K562 (cell line): ENCODE data around the gene CFL1. TPM values are rescaled to one million over a fixed set of nuclear protein-coding genes. Genes with fewer than 3 reads are reported as not detected.

Source experiments
- ATAC-seq: fragments of 200-7000 bp; cut with Tn5 transposase; 3 replicates; pipeline ENCODE4 v1.9.1; 2020; ENCODE audit warnings: moderate library complexity
- BruUV-seq: library from RNA; stranded (reverse); fragments of 400-500 nt; replicated peaks from 2 replicates; lab custom pipeline; 2021; lab: Mats Ljungman, UMichigan
- CTCF ChIA-PET: fragments of 300-600 bp; formaldehyde crosslinking; extraction: SDS; loops from one replicate; lab custom pipeline; 2021; ENCODE audit warnings: low intra/inter-chr PET ratio; lab: Yijun Ruan, JAX
- POLR2A ChIA-PET: fragments of 300-600, 350-650 bp; sonication (Branson Sonifier 250); formaldehyde crosslinking; extraction: SDS; loops from one replicate; lab custom pipeline; 2021; ENCODE audit warnings: antibody characterized with exemption, inconsistent platforms; lab: Yijun Ruan, JAX
- DNase-seq, 4 experiments: peaks; one replicate each; pipeline versions ENCODE4 v3.0.0 to v3.0.0-alpha.2; 2011 to 2018; ENCODE audit warnings: low spot score in 3 of 4, mixed read lengths in 3 of 4; ENCODE audit errors: extremely low read depth in 1 of 4
- FAIRE-seq: peaks from 2 replicates; lab custom pipeline; 2011; peaks lifted over from hg19 to GRCh38; lab: Jason Lieb, UNC
- H2AFZ ChIP-seq: 2 replicates; pipeline ENCODE4 v1.6.0; 2011; ENCODE audit warnings: low read depth, low read length, control low read depth, inconsistent platforms
- H3K27ac ChIP-seq: fragments of 200-600 bp; 3 replicates; pipeline ENCODE4 v1.8.0; 2011; ENCODE audit warnings: low read depth, mild to moderate bottlenecking, control low read depth, inconsistent platforms, low read length, moderate library complexity, mixed read lengths; ENCODE audit errors: extremely low read depth
- H3K27me3 ChIP-seq, 2 experiments: fragments of 300-600 bp in 1 of 2; 2 replicates in 1 of 2; 3 replicates in 1 of 2; pipeline versions ENCODE4 v1.6.0 to v1.8.0; 2011; ENCODE audit warnings: inconsistent platforms in 2 of 2, low read length in 2 of 2, mild to moderate bottlenecking in 1 of 2, mixed read lengths in 1 of 2, moderate library complexity in 1 of 2; ENCODE audit not compliant: control insufficient read depth in 2 of 2, insufficient read depth in 2 of 2
- H3K36me3 ChIP-seq: fragments of 300-600 bp; 3 replicates; pipeline ENCODE4 v1.8.0; 2011; ENCODE audit warnings: mild to moderate bottlenecking, low read length, inconsistent platforms; ENCODE audit not compliant: control insufficient read depth, insufficient read depth
- H3K4me1 ChIP-seq, 2 experiments: fragments of 200-600 bp in 1 of 2; replicated peaks in 1 of 2; 2 replicates in 1 of 2; 3 replicates in 1 of 2; pipeline versions ENCODE4 v1.5.1 to v1.8.0; 2011; ENCODE audit warnings: inconsistent platforms in 2 of 2, low read length in 2 of 2, mild to moderate bottlenecking in 1 of 2, mixed read lengths in 1 of 2, moderate library complexity in 1 of 2; ENCODE audit not compliant: control insufficient read depth in 2 of 2, insufficient read depth in 2 of 2
- H3K4me2 ChIP-seq: 2 replicates; pipeline ENCODE4 v1.6.1; 2011; ENCODE audit warnings: low read length, control low read depth, inconsistent platforms, mixed read lengths; ENCODE audit not compliant: insufficient read depth
- H3K4me3 ChIP-seq: fragments of 200-600 bp; sonication (generic), shearing (Covaris generic); 2 replicates; pipeline ENCODE4 v1.5.1; 2016; ENCODE audit warnings: control low read depth, inconsistent platforms
- H3K79me2 ChIP-seq: fragments of 200-600 bp; 3 replicates; pipeline ENCODE4 v1.8.0; 2011; ENCODE audit warnings: low read length, inconsistent platforms; ENCODE audit not compliant: control insufficient read depth, insufficient read depth
- H3K9ac ChIP-seq, 2 experiments: 2 replicates each; pipeline versions ENCODE4 v1.6.0 to v1.6.1; 2011; ENCODE audit warnings: low read depth in 2 of 2, low read length in 2 of 2, control low read depth in 1 of 2, inconsistent platforms in 1 of 2, mild to moderate bottlenecking in 1 of 2, mixed read lengths in 1 of 2; ENCODE audit not compliant: insufficient read depth in 1 of 2
- H3K9me1 ChIP-seq: one replicate; pipeline ENCODE4 v1.6.0; 2011; ENCODE audit warnings: inconsistent platforms, mild to moderate bottlenecking, low read length, moderate library complexity; ENCODE audit not compliant: control insufficient read depth, insufficient read depth
- H3K9me3 ChIP-seq: replicated peaks from 2 replicates; pipeline ENCODE4 v1.5.1; 2011; ENCODE audit warnings: low read depth, low read length, inconsistent platforms; ENCODE audit not compliant: control insufficient read depth, insufficient read depth
- H4K20me1 ChIP-seq: replicated peaks from 2 replicates; pipeline ENCODE4 v1.6.1; 2011; ENCODE audit warnings: low read length, inconsistent platforms, mixed read lengths; ENCODE audit not compliant: control insufficient read depth, insufficient read depth
- EGR1 ChIP-seq: fragments of 450-650 bp; conservative IDR thresholded peaks from 2 replicates; pipeline ENCODE4 v1.6.1; 2017; ENCODE audit warnings: mild to moderate bottlenecking
- EWSR1 ChIP-seq: fragments of 450-650 bp; IDR thresholded peaks from 2 replicates; pipeline ENCODE4 v1.6.1; 2018; ENCODE audit warnings: borderline replicate concordance, mild to moderate bottlenecking, low read depth, moderate library complexity; ENCODE audit not compliant: partially characterized antibody
- FIP1L1 ChIP-seq: fragments of 200-400 bp; formaldehyde crosslinking; IDR thresholded peaks from 2 replicates; pipeline ENCODE4 v1.6.1; 2018; ENCODE audit warnings: mild to moderate bottlenecking, low read depth, low read length; ENCODE audit not compliant: poor library complexity, severe bottlenecking
- FOXK1 ChIP-seq: sonication (generic); formaldehyde crosslinking; IDR thresholded peaks from 2 replicates; pipeline ENCODE4 v1.8.0; 2022; ENCODE audit warnings: missing genetic modification reagents, mild to moderate bottlenecking, borderline replicate concordance
- HDAC3 ChIP-seq: fragments of 450-650 bp; IDR thresholded peaks from 2 replicates; pipeline ENCODE4 v1.6.1; 2018; ENCODE audit warnings: borderline replicate concordance, mild to moderate bottlenecking, moderate library complexity; ENCODE audit not compliant: partially characterized antibody
- HOXB6 ChIP-seq: fragments of 250-450 bp; sonication (Bioruptor Pico); IDR thresholded peaks from 2 replicates; pipeline ENCODE4 v1.5.1; 2022; ENCODE audit warnings: mild to moderate bottlenecking, borderline replicate concordance
- KDM5B ChIP-seq: fragments of 200-600 bp; sonication (generic); IDR thresholded peaks from 2 replicates; pipeline ENCODE4 v1.6.1; 2012; ENCODE audit warnings: low read depth, mild to moderate bottlenecking, moderate library complexity, low read length, control low read depth, inconsistent platforms; ENCODE audit not compliant: insufficient replicate concordance
- MEF2D ChIP-seq: conservative IDR thresholded peaks from 2 replicates; pipeline ENCODE4 v1.6.1; 2016; ENCODE audit warnings: low read depth, missing genetic modification characterization, missing compliant biosample characterization
- NFRKB ChIP-seq: fragments of 450-650 bp; IDR thresholded peaks from 2 replicates; pipeline ENCODE4 v1.6.1; 2016; ENCODE audit warnings: low read depth
- RBBP5 ChIP-seq: fragments of 200-600 bp; sonication (generic); IDR thresholded peaks from 2 replicates; pipeline ENCODE4 v1.6.1; 2012; ENCODE audit warnings: borderline replicate concordance, mild to moderate bottlenecking, low read length, control low read depth, inconsistent platforms; ENCODE audit not compliant: insufficient read depth, poor library complexity, severe bottlenecking
- RBM22 ChIP-seq: fragments of 200-400 bp; formaldehyde crosslinking; IDR thresholded peaks from 2 replicates; pipeline ENCODE4 v1.6.1; 2018; ENCODE audit warnings: low read length, low read depth; ENCODE audit not compliant: poor library complexity, severe bottlenecking
- SMAD4 ChIP-seq: fragments of 250-450 bp; sonication (Bioruptor Pico); conservative IDR thresholded peaks from 2 replicates; pipeline ENCODE4 v1.8.0; 2021; ENCODE audit warnings: inconsistent platforms, mild to moderate bottlenecking, moderate library complexity
- SUPT5H ChIP-seq: fragments of 450-650 bp; IDR thresholded peaks from 2 replicates; pipeline ENCODE4 v1.6.1; 2016
- ZNF584 ChIP-seq: fragments of 200-800 bp; sonication (Bioruptor generic); IDR thresholded peaks from 2 replicates; pipeline ENCODE4 v1.6.1; 2016; ENCODE audit warnings: low read depth, mild to moderate bottlenecking, missing genetic modification characterization, missing compliant biosample characterization
- whole genome bisulfite sequencing: fragments of 100-300 bp; shearing (Covaris generic); methylation state at CpG from one replicate; pipeline ENCODE4 v1.1.6; 2016; ENCODE audit warnings: low coverage, mixed read lengths; ENCODE audit not compliant: insufficient coverage; ENCODE audit errors: missing lambda C conversion rate; 5-methylcytosine and 5-hydroxymethylcytosine counted together
- in situ Hi-C: fragments of 300-500 bp; cut with MboI; formaldehyde crosslinking; loops from 4 replicates; pipeline ENCODE4 v1.15.0; 2018; ENCODE audit warnings: inconsistent platforms, mixed read lengths
- intact Hi-C: fragments of 100-400 bp; cut with micrococcal nuclease; formaldehyde crosslinking; loops from 2 replicates; pipeline ENCODE4 v1.14.2; 2022
- polyA plus RNA-seq, 8 experiments: library from polyadenylated mRNA; depleted of rRNA in 4 of 8; stranded (reverse) in 5 of 8; unstranded in 3 of 8; fragments of >200 nt; fragmentation: Nextera tagmentation in 2 of 8; fragmentation: Illumina TruSeq in 1 of 8; extraction: Ambion mirVana in 2 of 8; extraction: Trizol in 1 of 8; gene quantifications; 2 replicates each; pipeline versions ENCODE4 v1.2.1 to v1.2.3, GENCODE V29; 2011 to 2014; ENCODE audit warnings: inconsistent platforms in 1 of 8, missing spikeins in 1 of 8
- total RNA-seq, 7 experiments: library from RNA; depleted of rRNA in 6 of 7; stranded (reverse); fragments of >200 nt in 6 of 7; fragmentation: Illumina TruSeq in 2 of 7; extraction: Trizol in 2 of 7; gene quantifications; 2 replicates each; pipeline versions ENCODE4 v1.2.1 to v1.2.3, GENCODE V29; 2011 to 2021; ENCODE audit warnings: low replicate concordance in 1 of 7
- TF ChIP-seq, protein P1 (sequence below): sonication (generic); formaldehyde crosslinking; IDR thresholded peaks from 2 replicates; pipeline ENCODE4 v1.8.1; 2023; ENCODE audit warnings: mild to moderate bottlenecking, missing genetic modification reagents
- TF ChIP-seq, protein P2 (sequence below), 2 experiments: IDR thresholded peaks; 2 replicates each; pipeline ENCODE4 v1.6.1; 2011; ENCODE audit warnings: borderline replicate concordance in 1 of 2, control low read depth in 1 of 2, low read depth in 1 of 2, low read length in 1 of 2, mild to moderate bottlenecking in 1 of 2, mixed read lengths in 1 of 2, moderate library complexity in 1 of 2; ENCODE audit not compliant: insufficient read depth in 1 of 2, insufficient read length in 1 of 2, poor library complexity in 1 of 2, severe bottlenecking in 1 of 2; ENCODE audit errors: extremely low read depth in 1 of 2
- TF ChIP-seq, protein P3 (sequence below): fragments of 450-650 bp; formaldehyde crosslinking; IDR thresholded peaks from 2 replicates; pipeline ENCODE4 v1.4.0; 2022; ENCODE audit warnings: mild to moderate bottlenecking, moderate library complexity

The CFL1 gene
- total and polyA plus RNA-seq, 9 of the 15 experiments (the other 6 are each of a cell fraction or from before 2014, with no cell fraction given) = 105 to 1,101 (median 859) TPM

DNA sequence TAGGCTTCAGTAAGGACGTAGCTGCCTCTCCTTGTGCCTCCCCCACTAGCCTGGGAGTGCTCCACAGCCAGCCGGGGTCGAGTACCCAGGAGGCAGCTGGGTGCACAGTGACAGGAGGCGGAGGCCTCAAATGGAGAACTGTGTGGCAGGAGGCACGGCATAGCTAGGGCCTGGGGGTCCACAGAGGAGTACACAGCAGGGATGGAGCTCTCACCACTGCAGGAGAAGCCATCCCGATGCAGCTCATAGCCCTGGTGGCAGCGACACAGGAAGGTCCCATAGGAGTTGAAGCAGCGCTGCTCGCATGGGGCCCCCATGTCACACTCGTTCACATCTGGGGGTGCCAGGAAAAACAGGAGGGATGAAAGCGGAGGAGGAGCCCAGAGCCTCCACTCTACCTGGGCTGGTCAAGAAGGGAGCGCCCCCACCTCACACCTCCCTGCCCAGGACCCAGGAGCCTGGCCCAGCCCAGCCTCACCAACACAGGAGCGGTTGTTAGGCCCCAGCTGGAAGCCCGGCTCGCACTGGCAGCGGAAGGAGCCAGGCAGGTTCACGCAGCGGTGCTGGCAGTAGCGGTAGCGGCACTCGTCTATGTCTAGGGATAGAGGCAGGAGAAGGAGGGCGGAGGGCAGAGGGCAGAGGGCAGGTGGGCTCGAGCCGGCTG lies 11.8 kb upstream of the CFL1 start:
- peak; percentile 2 for ATAC-seq
- POLR2A ChIA-PET = interaction anchor here (0.6 to 8.2 kb wide), 12 partner anchors 10 to 317 kb away, joined by 3 to 151 read pairs (median 4); partner anchors contain the start of genes CCDC85B, CFL1, CTSW and FIBP
- DNase-seq = no peak
- CTCF ChIA-PET = no interaction called here
- Histone ChIP-seq H3K27me3 (no peaks in the 10 kb centered on the region), H3K4me3 (no peak overlapping the region), H3K4me2 (no peak overlapping the region), H3K79me2 (no peaks in the 10 kb centered on the region), H3K27ac (no peak overlapping the region), H2AFZ (no peak overlapping the region), H3K9me1 (no peaks in the 10 kb centered on the region), H3K36me3 (peaks cover 34% of the 10 kb centered on the region; the same call in 2 of the 3 replicates), H3K9me3 (no peaks in the 10 kb centered on the region), H3K4me1 (peaks cover 23 to 71% of the 10 kb centered on the region in 2 experiments), H4K20me1 (no peaks in the 10 kb centered on the region), H3K9ac (peak overlapping the region in 1 of 2 experiments; percentile 81; a peak in 2 of 4 replicates)
- in situ Hi-C loops = no loop called here
- no peak for FAIRE-seq
- 70% methylated on average over 19 of the region's 24 CpGs for WGBS
- no TSS peak for BruUV-seq
- intact Hi-C loops = no loop called here
- no peak for TF ChIP-seq NFRKB
- TF ChIP-seq, protein P1, sequence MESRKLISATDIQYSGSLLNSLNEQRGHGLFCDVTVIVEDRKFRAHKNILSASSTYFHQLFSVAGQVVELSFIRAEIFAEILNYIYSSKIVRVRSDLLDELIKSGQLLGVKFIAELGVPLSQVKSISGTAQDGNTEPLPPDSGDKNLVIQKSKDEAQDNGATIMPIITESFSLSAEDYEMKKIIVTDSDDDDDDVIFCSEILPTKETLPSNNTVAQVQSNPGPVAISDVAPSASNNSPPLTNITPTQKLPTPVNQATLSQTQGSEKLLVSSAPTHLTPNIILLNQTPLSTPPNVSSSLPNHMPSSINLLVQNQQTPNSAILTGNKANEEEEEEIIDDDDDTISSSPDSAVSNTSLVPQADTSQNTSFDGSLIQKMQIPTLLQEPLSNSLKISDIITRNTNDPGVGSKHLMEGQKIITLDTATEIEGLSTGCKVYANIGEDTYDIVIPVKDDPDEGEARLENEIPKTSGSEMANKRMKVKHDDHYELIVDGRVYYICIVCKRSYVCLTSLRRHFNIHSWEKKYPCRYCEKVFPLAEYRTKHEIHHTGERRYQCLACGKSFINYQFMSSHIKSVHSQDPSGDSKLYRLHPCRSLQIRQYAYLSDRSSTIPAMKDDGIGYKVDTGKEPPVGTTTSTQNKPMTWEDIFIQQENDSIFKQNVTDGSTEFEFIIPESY (CRISPR knock-in tag) = peak; percentile 55; the same call in 1 of the 2 replicates
- TF ChIP-seq, protein P2, sequence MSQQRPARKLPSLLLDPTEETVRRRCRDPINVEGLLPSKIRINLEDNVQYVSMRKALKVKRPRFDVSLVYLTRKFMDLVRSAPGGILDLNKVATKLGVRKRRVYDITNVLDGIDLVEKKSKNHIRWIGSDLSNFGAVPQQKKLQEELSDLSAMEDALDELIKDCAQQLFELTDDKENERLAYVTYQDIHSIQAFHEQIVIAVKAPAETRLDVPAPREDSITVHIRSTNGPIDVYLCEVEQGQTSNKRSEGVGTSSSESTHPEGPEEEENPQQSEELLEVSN (IDR thresholded peaks at IDR 0.05; ENCODE audit: borderline replicate concordance in 1 of 2, extremely low read depth in 1 of 2, insufficient read depth in 1 of 2, insufficient read length in 1 of 2, low read depth in 1 of 2, low read length in 1 of 2, poor library complexity in 1 of 2, severe bottlenecking in 1 of 2) = no peak
- TF ChIP-seq FIP1L1 = no peak
- no peak for TF ChIP-seq FOXK1 (CRISPR knock-in tag)
- no peak for TF ChIP-seq EWSR1
- TF ChIP-seq MEF2D (tag) = no peak
- no peak for TF ChIP-seq HDAC3
- TF ChIP-seq RBBP5 = no peak
- TF ChIP-seq, protein P3, sequence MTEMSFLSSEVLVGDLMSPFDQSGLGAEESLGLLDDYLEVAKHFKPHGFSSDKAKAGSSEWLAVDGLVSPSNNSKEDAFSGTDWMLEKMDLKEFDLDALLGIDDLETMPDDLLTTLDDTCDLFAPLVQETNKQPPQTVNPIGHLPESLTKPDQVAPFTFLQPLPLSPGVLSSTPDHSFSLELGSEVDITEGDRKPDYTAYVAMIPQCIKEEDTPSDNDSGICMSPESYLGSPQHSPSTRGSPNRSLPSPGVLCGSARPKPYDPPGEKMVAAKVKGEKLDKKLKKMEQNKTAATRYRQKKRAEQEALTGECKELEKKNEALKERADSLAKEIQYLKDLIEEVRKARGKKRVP (CRISPR knock-in tag) = no peak
- no peak for TF ChIP-seq SMAD4 (CRISPR knock-in tag)
- TF ChIP-seq RBM22 = peak; percentile 74
- TF ChIP-seq SUPT5H = 0 out of 2 replicates have a peak, but pooled peaks have one; percentile 31
- peak; percentile 8 for TF ChIP-seq KDM5B
- TF ChIP-seq EGR1 = no peak
- no peak for TF ChIP-seq HOXB6
- no peak for TF ChIP-seq ZNF584
